ENCODE results near the gene SLAMF6. TPM values are rescaled to one million over a fixed set of nuclear protein-coding genes. Genes with fewer than 3 reads are reported as not detected.

The SLAMF6 gene
- total RNA-seq, 4 donors from 2014 or later, result 0.80 to 1.0 TPM; not detected in 2

- no peaks in the 10 kb centered on the region for H3K4me1 ChIP-seq
- 76% methylated on average over 1 of the region's 1 CpG for WGBS
- H3K9me3 ChIP-seq, result no peaks in the 10 kb centered on the region
- H3K36me3 ChIP-seq, result no peaks in the 10 kb centered on the region
- no peak for DNase-seq (ENCODE audit: low spot score in 2 of 2)
- TF ChIP-seq EP300 (IDR thresholded peaks at IDR 0.05), result no peak
- no peaks in the 10 kb centered on the region for H3K27me3 ChIP-seq
- no peak overlapping the region for H3K4me3 ChIP-seq
- H3K27ac ChIP-seq, result no peak overlapping the region
These were observed 48.4 kb downstream of the SLAMF6 start for GRCh38 chr1:160474392-160475242.

- TF ChIP-seq EP300 (IDR thresholded peaks at IDR 0.05) (no peak), POLR2AphosphoS5 (IDR thresholded peaks at IDR 0.05) (no peak), POLR2A (IDR thresholded peaks at IDR 0.05) (no peak), CTCF (IDR thresholded peaks at IDR 0.05) (no peak)
- no peaks in the 10 kb centered on the region for H3K36me3 ChIP-seq
- H3K4me3 ChIP-seq, result no peak overlapping the region
- 87% methylated on average over 3 of the region's 3 CpGs for WGBS
- H3K27me3 ChIP-seq, result no peaks in the 10 kb centered on the region
- no peak for DNase-seq (ENCODE audit: low spot score in 2 of 2)
- no peaks in the 10 kb centered on the region for H3K4me1 ChIP-seq
- H3K9me3 ChIP-seq, result no peaks in the 10 kb centered on the region
- no peak overlapping the region for H3K27ac ChIP-seq
These were observed 50.9 kb downstream of the SLAMF6 start for GRCh38 chr1:160472112-160472511.

GRCh38 chr1:160471253-160471652 lies 51.8 kb downstream of the SLAMF6 start:
- no peaks in the 10 kb centered on the region for H3K9me3 ChIP-seq
- no peak for TF ChIP-seq POLR2AphosphoS5 (IDR thresholded peaks at IDR 0.05)
- WGBS, result 84% methylated on average over 1 of the region's 1 CpG
- no peak for DNase-seq (ENCODE audit: low spot score in 2 of 2)
- H3K27me3 ChIP-seq, result no peaks in the 10 kb centered on the region
- H3K4me3 ChIP-seq, result no peak overlapping the region
- H3K36me3 ChIP-seq, result no peaks in the 10 kb centered on the region
- H3K27ac ChIP-seq, result no peak overlapping the region
- H3K4me1 ChIP-seq, result no peaks in the 10 kb centered on the region

- DNase-seq (ENCODE audit: low spot score in 2 of 2), result no peak
- no peak overlapping the region for H3K4me3 ChIP-seq
- H3K27ac ChIP-seq, result no peak overlapping the region
- H3K36me3 ChIP-seq, result no peaks in the 10 kb centered on the region
- H3K4me1 ChIP-seq, result no peaks in the 10 kb centered on the region
- no peaks in the 10 kb centered on the region for H3K27me3 ChIP-seq
- TF ChIP-seq POLR2A (IDR thresholded peaks at IDR 0.05), result no peak
- no peak for TF ChIP-seq EP300 (IDR thresholded peaks at IDR 0.05)
- no peaks in the 10 kb centered on the region for H3K9me3 ChIP-seq
These were observed 55.5 kb downstream of the SLAMF6 start for GRCh38 chr1:160467576-160467975.

GRCh38 chr1:160466961-160467360 lies 56.1 kb downstream of the SLAMF6 start:
- Histone ChIP-seq H3K27me3 (no peaks in the 10 kb centered on the region), H3K4me3 (no peak overlapping the region), H3K4me1 (no peaks in the 10 kb centered on the region), H3K9me3 (no peaks in the 10 kb centered on the region), H3K36me3 (no peaks in the 10 kb centered on the region), H3K27ac (no peak overlapping the region)
- no peak for DNase-seq (ENCODE audit: low spot score in 2 of 2)
- 92% methylated on average over 2 of the region's 2 CpGs for WGBS
- no peak for TF ChIP-seq POLR2A (IDR thresholded peaks at IDR 0.05)
- no peak for TF ChIP-seq POLR2AphosphoS5 (IDR thresholded peaks at IDR 0.05)

- no peak overlapping the region for H3K4me3 ChIP-seq
- no peaks in the 10 kb centered on the region for H3K9me3 ChIP-seq
- H3K4me1 ChIP-seq, result no peaks in the 10 kb centered on the region
- no peaks in the 10 kb centered on the region for H3K36me3 ChIP-seq
- no peak for DNase-seq (ENCODE audit: low spot score in 2 of 2)
- TF ChIP-seq POLR2AphosphoS5 (IDR thresholded peaks at IDR 0.05) (no peak), POLR2A (IDR thresholded peaks at IDR 0.05) (no peak), CTCF (IDR thresholded peaks at IDR 0.05) (no peak), EP300 (IDR thresholded peaks at IDR 0.05) (no peak)
- WGBS, result 93% methylated on average over 6 of the region's 6 CpGs
- no peaks in the 10 kb centered on the region for H3K27me3 ChIP-seq
- no peak overlapping the region for H3K27ac ChIP-seq
These were observed 57.9 kb downstream of the SLAMF6 start for GRCh38 chr1:160465123-160465522.

GRCh38 chr1:160460683-160461287 lies 62.3 kb downstream of the SLAMF6 start:
- DNase-seq (ENCODE audit: low spot score in 2 of 2), result no peak
- H3K27me3 ChIP-seq, result no peaks in the 10 kb centered on the region
- H3K36me3 ChIP-seq, result no peaks in the 10 kb centered on the region
- no peak for TF ChIP-seq CTCF (IDR thresholded peaks at IDR 0.05)
- no peaks in the 10 kb centered on the region for H3K9me3 ChIP-seq
- no peak overlapping the region for H3K27ac ChIP-seq
- H3K4me1 ChIP-seq, result no peaks in the 10 kb centered on the region
- 53% methylated on average over 4 of the region's 4 CpGs for WGBS
- H3K4me3 ChIP-seq, result no peak overlapping the region
